Stimulated activated CD8-positive, alpha-beta memory T cell treated with anti-CD3 and anti-CD28 coated beads, Interleukin-4, amount 100 ng/mL, for 4 hours (primary cell): Measurements from ENCODE around the gene GAB2.
"Not testable (repeated sequence)": the region's sequence is repeated elsewhere in the genome, so short reads cannot be mapped to it uniquely, and the experiment has no call there.

Experiments
- DNase-seq, 2 donors: peaks; one replicate each; pipeline ENCODE4 v3.0.0-alpha.2; 2020; ENCODE audit warnings: low read depth in 2 of 2, low spot score in 1 of 2

GAB2 gene

GRCh38 chr11:78417175-78417887 is at the start of gene GAB2:
TSS of gene GAB2 (minus strand) at chr11:78417820. CDS start at chr11:78417720, 100 bp downstream.
- no peak for DNase-seq

GRCh38 chr11:78467370-78467769 is 49.8 kb upstream of the GAB2 start:
- DNase-seq = no peak

GRCh38 chr11:78465169-78465942 is 47.7 kb upstream of the GAB2 start:
- no peak for DNase-seq

- DNase-seq = not testable (repeated sequence)
Observed at GRCh38 chr11:78464787-78465168, 47.2 kb upstream of the GAB2 start.

- DNase-seq = no peak
Observed at GRCh38 chr11:78460471-78460870, 42.9 kb upstream of the GAB2 start.

GRCh38 chr11:78459738-78460137 is 42.1 kb upstream of the GAB2 start:
- no peak for DNase-seq

- no peak for DNase-seq
Observed at GRCh38 chr11:78457448-78457847, 39.8 kb upstream of the GAB2 start.

GRCh38 chr11:78453140-78453935 is 35.7 kb upstream of the GAB2 start:
- no peak for DNase-seq

- no peak for DNase-seq
Observed at GRCh38 chr11:78451371-78452150, 33.9 kb upstream of the GAB2 start.

- DNase-seq = no peak
Observed at GRCh38 chr11:78450866-78451265, 33.2 kb upstream of the GAB2 start.

GRCh38 chr11:78449866-78450265 is 32.2 kb upstream of the GAB2 start:
- no peak for DNase-seq

GRCh38 chr11:78446210-78446609 is 28.6 kb upstream of the GAB2 start:
- DNase-seq = no peak

- no peak for DNase-seq
Observed at GRCh38 chr11:78444726-78445125, 27.1 kb upstream of the GAB2 start.

GRCh38 chr11:78441956-78442355 is 24.3 kb upstream of the GAB2 start:
- no peak for DNase-seq

- DNase-seq = no peak
Observed at GRCh38 chr11:78438298-78438975, 20.8 kb upstream of the GAB2 start.

- no peak for DNase-seq
Observed at GRCh38 chr11:78432956-78433355, 15.3 kb upstream of the GAB2 start.

GRCh38 chr11:78432058-78432515 is 14.5 kb upstream of the GAB2 start:
- no peak for DNase-seq

GRCh38 chr11:78429660-78430059 is 12.0 kb upstream of the GAB2 start:
- DNase-seq = no peak

- no peak for DNase-seq
Observed at GRCh38 chr11:78429209-78429608, 11.6 kb upstream of the GAB2 start.

- no peak for DNase-seq
Observed at GRCh38 chr11:78428773-78429172, 11.2 kb upstream of the GAB2 start.
